Erythroblast (primary cell): ENCODE results near the gene LZTS2.

Experiments
- GATA1 ChIP-seq: IDR thresholded peaks from 2 replicates; pipeline ENCODE4 v1.6.1; 2011; ENCODE audit warnings: low read depth, mild to moderate bottlenecking, control low read depth, low read length, moderate library complexity
- POLR2A ChIP-seq: IDR thresholded peaks from 2 replicates; pipeline ENCODE4 v1.6.1; 2011; ENCODE audit warnings: mild to moderate bottlenecking, low read length

DNA sequence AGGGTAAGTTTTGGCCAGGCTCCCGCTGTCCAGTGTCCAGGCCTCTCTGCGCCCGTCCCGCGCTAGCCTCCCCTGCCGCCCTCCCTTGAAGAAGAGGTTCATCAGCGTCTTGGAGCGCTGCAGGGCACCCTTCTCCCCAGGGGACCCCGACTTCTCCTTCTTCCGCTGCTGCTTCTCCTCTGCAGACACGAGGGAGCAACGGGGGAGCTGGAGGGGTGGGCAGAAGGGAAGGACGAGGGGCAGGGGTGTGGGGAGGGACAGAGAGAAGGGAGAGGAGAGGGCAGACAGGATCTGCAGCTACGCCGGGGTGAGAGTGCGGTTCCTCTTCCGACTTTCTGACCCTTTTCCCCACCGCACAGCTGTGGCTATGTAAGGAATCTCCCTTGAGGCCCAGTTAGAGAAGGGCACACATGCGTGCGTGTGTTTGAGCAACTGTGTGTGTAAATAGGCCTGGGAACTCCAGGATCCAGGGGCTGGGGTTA lies 18.6 kb downstream of the LZTS2 start:
- TF ChIP-seq POLR2A, result no peak
- no peak for TF ChIP-seq GATA1
